Measurements from ENCODE around the gene LANCL2. TPM values are rescaled to one million over a fixed set of nuclear protein-coding genes. Genes with fewer than 3 reads are reported as not detected.

The LANCL2 gene
- total RNA-seq, 1 experiment from 2014 or later = 21.8 TPM

DNA sequence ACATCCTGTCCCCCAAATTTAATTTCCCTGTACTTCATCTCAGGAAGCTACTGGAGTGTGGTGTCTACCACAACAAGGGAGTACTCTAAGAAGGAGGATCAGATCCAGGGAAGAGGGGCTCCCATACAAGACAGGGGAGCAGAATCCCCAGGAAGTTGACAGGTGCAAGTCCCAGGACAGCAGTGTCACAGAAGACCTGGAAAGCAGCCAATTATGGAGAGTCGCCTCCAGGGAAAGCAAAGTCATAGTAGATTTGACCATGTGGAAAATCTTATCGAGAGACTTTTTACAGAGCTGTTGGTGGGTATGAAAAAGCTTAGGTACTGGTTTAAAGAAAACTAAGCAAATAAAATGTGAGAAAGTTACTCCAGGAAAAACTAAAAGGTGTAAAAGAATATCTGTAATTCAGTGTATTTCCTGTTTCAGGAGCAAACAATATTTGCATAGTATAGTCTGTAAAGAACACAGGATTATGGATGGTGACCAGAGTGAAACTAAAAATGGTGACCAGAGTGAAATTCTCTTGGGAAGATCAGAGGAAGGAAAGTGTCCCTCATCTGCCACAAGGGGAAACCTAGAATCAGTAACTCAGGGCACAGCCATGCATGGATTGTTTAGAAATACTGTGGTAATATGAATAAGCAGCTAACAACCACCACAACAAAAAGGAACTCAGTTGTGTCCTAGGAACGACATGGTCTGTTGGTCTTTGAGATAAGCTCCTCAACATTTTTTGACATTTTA lies 44.5 kb downstream of the LANCL2 start:
- TF ChIP-seq EZH2 (IDR thresholded peaks at IDR 0.05; ENCODE audit: low read depth) = no peak
- TF ChIP-seq, protein P1, sequence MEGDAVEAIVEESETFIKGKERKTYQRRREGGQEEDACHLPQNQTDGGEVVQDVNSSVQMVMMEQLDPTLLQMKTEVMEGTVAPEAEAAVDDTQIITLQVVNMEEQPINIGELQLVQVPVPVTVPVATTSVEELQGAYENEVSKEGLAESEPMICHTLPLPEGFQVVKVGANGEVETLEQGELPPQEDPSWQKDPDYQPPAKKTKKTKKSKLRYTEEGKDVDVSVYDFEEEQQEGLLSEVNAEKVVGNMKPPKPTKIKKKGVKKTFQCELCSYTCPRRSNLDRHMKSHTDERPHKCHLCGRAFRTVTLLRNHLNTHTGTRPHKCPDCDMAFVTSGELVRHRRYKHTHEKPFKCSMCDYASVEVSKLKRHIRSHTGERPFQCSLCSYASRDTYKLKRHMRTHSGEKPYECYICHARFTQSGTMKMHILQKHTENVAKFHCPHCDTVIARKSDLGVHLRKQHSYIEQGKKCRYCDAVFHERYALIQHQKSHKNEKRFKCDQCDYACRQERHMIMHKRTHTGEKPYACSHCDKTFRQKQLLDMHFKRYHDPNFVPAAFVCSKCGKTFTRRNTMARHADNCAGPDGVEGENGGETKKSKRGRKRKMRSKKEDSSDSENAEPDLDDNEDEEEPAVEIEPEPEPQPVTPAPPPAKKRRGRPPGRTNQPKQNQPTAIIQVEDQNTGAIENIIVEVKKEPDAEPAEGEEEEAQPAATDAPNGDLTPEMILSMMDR (conservative IDR thresholded peaks at IDR 0.05) = peak; percentile 43
- POLR2A ChIA-PET (ENCODE audit: unreplicated experiment) = interaction anchor here (0.5 kb wide), 1 partner anchor 1174 kb away, joined by 5 read pairs; no protein-coding TSS in a partner anchor
- H3K4me1 ChIP-seq (replicated peaks; ENCODE audit: insufficient read depth) = no peaks in the 10 kb centered on the region

DNA sequence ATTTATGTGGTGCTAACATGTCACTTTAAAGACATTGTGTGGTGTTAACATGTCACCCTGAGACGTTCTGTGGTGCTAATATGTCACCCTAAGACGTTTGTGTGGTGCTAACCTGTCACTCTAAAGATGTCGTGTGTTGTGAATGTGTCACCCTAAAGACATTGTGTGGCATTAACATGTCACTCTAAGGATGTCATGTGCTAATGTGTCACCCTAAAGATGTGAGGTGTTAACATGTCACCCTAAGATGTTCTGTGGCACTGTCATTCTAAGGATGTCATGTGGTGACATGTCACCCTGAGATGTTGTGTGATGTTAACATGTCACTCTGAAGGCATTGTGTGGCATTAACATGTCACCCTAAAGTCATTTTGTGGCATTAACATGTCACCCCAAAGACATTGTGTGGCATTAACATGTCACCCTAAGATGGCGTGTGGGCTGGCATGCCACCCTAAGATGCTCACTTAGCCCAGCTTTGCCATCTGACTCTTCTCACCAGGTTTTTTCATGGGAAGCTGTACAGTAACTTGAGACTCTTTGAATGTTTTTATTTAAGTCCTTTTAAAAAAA lies 45.6 kb downstream of the LANCL2 start:
- no peak for TF ChIP-seq EZH2 (IDR thresholded peaks at IDR 0.05; ENCODE audit: low read depth)
- TF ChIP-seq, protein P1 (conservative IDR thresholded peaks at IDR 0.05) = no peak
- no peak for DNase-seq
- Histone ChIP-seq H3F3A (ENCODE audit: insufficient read depth, low read depth) (no peaks in the 10 kb centered on the region), H3K9me2 (ENCODE audit: insufficient read depth) (no peaks in the 10 kb centered on the region), H3K4me2 (no peak overlapping the region), H3K9me3 (ENCODE audit: insufficient read depth, low read depth) (no peaks in the 10 kb centered on the region), H3K4me3 (no peak overlapping the region), H2AFZ (no peak overlapping the region), H4K20me1 (ENCODE audit: insufficient read depth) (no peaks in the 10 kb centered on the region), H3K4me1 (replicated peaks; ENCODE audit: insufficient read depth) (no peaks in the 10 kb centered on the region), H3K36me3 (ENCODE audit: low read depth) (no peaks in the 10 kb centered on the region), H3K27ac (no peak overlapping the region), H3K27me3 (ENCODE audit: insufficient read depth, low read depth) (no peaks in the 10 kb centered on the region), H3K79me2 (ENCODE audit: low read depth) (no peaks in the 10 kb centered on the region)
- BruUV-seq (replicated peaks) = no TSS peak
- CTCF ChIA-PET = no interaction called here
- POLR2A ChIA-PET (ENCODE audit: unreplicated experiment) = no interaction called here
- intact Hi-C loops (cut with micrococcal nuclease; ENCODE audit: unreplicated experiment) = no loop called here

More for the DNA sequence above, 44.5 kb downstream of the LANCL2 start:
- Histone ChIP-seq H3K27me3 (ENCODE audit: insufficient read depth, low read depth) (no peaks in the 10 kb centered on the region), H3K4me2 (no peak overlapping the region), H3K4me3 (no peak overlapping the region), H3K9me2 (ENCODE audit: insufficient read depth) (no peaks in the 10 kb centered on the region), H3F3A (ENCODE audit: insufficient read depth, low read depth) (no peaks in the 10 kb centered on the region), H3K27ac (no peak overlapping the region), H4K20me1 (ENCODE audit: insufficient read depth) (no peaks in the 10 kb centered on the region), H3K79me2 (ENCODE audit: low read depth) (no peaks in the 10 kb centered on the region), H3K9me3 (ENCODE audit: insufficient read depth, low read depth) (no peaks in the 10 kb centered on the region), H2AFZ (no peak overlapping the region), H3K36me3 (ENCODE audit: low read depth) (0 out of 2 replicates have a peak, but pooled peaks cover 3% of the 10 kb centered on the region)
- no peak for DNase-seq
- no TSS peak for BruUV-seq (replicated peaks)
- intact Hi-C loops (cut with micrococcal nuclease; ENCODE audit: unreplicated experiment) = no loop called here
- CTCF ChIA-PET = no interaction called here

DNA sequence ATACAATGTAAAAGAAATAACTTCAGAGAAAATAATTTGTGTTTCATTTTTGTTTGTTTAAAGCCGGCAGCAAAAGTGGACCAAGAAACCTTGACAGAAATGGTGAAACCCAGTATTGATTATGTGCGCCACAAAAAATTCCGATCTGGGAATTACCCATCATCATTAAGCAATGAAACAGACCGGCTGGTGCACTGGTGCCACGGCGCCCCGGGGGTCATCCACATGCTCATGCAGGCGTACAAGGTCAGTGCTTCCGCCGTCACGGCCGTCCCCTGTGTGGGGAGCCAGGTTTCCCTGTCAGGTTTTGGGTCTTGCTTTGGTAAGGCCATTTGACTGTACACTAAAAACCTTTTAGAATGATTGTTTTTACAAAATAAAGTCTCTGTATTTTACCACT lies 46.7 kb downstream of the LANCL2 start:
- no peak overlapping the region for H3K4me2 ChIP-seq
- no peak overlapping the region for H3K4me3 ChIP-seq
- intact Hi-C loops (cut with micrococcal nuclease; ENCODE audit: unreplicated experiment) = no loop called here
- H3K36me3 ChIP-seq (ENCODE audit: low read depth) = no peaks in the 10 kb centered on the region
- no peak overlapping the region for H2AFZ ChIP-seq
- H4K20me1 ChIP-seq (ENCODE audit: insufficient read depth) = no peaks in the 10 kb centered on the region
- H3K27ac ChIP-seq = no peak overlapping the region
- TF ChIP-seq, protein P1 (conservative IDR thresholded peaks at IDR 0.05) = no peak
- no peak for TF ChIP-seq EZH2 (IDR thresholded peaks at IDR 0.05; ENCODE audit: low read depth)
- ChIA-PET POLR2A (ENCODE audit: unreplicated experiment) (no interaction called here), CTCF (no interaction called here)
- H3K79me2 ChIP-seq (ENCODE audit: low read depth) = no peaks in the 10 kb centered on the region
- H3F3A ChIP-seq (ENCODE audit: insufficient read depth, low read depth) = no peaks in the 10 kb centered on the region
- no TSS peak for BruUV-seq (replicated peaks)
- H3K9me2 ChIP-seq (ENCODE audit: insufficient read depth) = no peaks in the 10 kb centered on the region
- H3K4me1 ChIP-seq (replicated peaks; ENCODE audit: insufficient read depth) = no peaks in the 10 kb centered on the region
- H3K9me3 ChIP-seq (ENCODE audit: insufficient read depth, low read depth) = no peaks in the 10 kb centered on the region
- no peaks in the 10 kb centered on the region for H3K27me3 ChIP-seq (ENCODE audit: insufficient read depth, low read depth)
- DNase-seq = no peak

Measured in PC-9 (cell line).